HUES64 (cell line): ENCODE measurements around the gene SPARC.
"Not testable (repeated sequence)": the region's sequence is repeated elsewhere in the genome, so short reads cannot be mapped to it uniquely, and the experiment has no call there.

Source experiments
- H3K27ac ChIP-seq: 2 replicates; pipeline ENCODE4 v1.7.0; 2013; ENCODE audit warnings: low read depth, low read length, inconsistent platforms
- H3K27me3 ChIP-seq: 2 replicates; pipeline ENCODE4 v1.6.1; 2013; ENCODE audit warnings: mild to moderate bottlenecking, low read length; ENCODE audit not compliant: insufficient read depth
- H3K36me3 ChIP-seq: 2 replicates; pipeline ENCODE4 v1.6.1; 2013; ENCODE audit warnings: mild to moderate bottlenecking, low read length; ENCODE audit not compliant: insufficient read depth
- H3K4me1 ChIP-seq: 2 replicates; pipeline ENCODE4 v1.6.1; 2013; ENCODE audit warnings: mild to moderate bottlenecking, low read length, moderate library complexity; ENCODE audit not compliant: insufficient read depth
- H3K4me3 ChIP-seq: 2 replicates; pipeline ENCODE4 v1.5.1; 2013; ENCODE audit warnings: mild to moderate bottlenecking, low read length, moderate library complexity
- H3K9ac ChIP-seq: 2 replicates; pipeline ENCODE4 v1.6.1; 2013; ENCODE audit warnings: mild to moderate bottlenecking, low read depth, low read length
- H3K9me3 ChIP-seq: 2 replicates; pipeline ENCODE4 v1.6.1; 2013; ENCODE audit warnings: low read depth, low read length; ENCODE audit not compliant: insufficient read depth
- WGBS: fragments of 150-250, 120-280 bp; methylation state at CpG from one replicate; pipeline ENCODE4 v1.1.7; 2013; ENCODE audit warnings: missing lambda C conversion rate; 5-methylcytosine and 5-hydroxymethylcytosine counted together

The SPARC gene

GRCh38 chr5:151688436-151688835 is 1.7 kb upstream of the SPARC start:
- Histone ChIP-seq H3K4me1 (peaks cover 31% of the 10 kb centered on the region), H3K9me3 (no peaks in the 10 kb centered on the region), H3K4me3 (no peak overlapping the region), H3K36me3 (peaks cover 6% of the 10 kb centered on the region; the same call in 1 of the 2 replicates), H3K9ac (no peak overlapping the region), H3K27me3 (no peaks in the 10 kb centered on the region), H3K27ac (no peak overlapping the region)
- 97% methylated on average over 3 of the region's 3 CpGs for WGBS

DNA sequence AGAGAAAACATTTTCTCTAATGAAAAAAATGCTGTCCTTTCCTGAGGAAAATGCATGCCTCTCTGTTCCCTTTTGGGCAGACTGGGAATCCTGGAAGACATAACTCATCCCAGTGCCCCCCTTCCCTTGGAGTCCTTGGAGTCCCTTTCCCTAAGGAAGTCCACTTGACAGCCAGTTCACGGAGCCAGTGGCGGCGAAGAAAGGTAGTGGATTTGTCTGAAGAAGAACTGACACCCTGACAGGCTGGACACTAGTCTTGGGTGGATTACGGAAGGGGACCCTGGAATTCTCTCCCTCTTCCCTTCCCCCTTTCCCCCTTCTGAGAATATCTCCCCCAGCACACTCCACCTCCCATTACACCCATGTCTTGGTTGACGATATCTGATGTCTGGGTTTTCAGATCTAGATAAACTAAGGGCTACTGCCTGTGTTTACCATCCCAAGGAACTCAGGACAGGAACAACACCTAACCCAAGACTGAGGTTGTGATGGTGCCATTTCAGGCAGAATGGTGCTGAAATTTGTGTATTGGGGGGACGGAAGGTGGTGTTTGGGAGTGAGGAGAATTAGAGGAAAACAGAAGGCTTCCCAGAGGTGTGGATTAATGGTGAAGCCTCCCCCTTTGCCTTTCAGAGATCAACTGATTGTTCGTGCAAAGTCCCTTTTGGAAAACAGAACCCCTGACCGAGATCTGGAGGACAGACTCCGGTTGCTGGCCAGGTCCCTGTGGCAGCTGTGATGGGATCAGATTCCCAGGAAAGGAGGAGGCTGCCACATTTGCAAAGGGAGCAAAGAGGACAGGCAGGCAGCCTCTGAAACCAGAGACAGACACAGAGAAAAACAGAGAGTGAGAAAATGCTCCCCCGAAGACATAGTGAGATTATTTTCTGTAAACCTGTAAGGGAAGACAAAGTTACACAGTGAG is 704 bp downstream of the SPARC start:
- H3K9ac ChIP-seq = peak overlapping the region; percentile 70
- H3K27me3 ChIP-seq = no peaks in the 10 kb centered on the region
- peak overlapping the region; percentile 92 for H3K27ac ChIP-seq
- peaks cover 32% of the 10 kb centered on the region for H3K4me1 ChIP-seq
- H3K9me3 ChIP-seq = no peaks in the 10 kb centered on the region
- H3K36me3 ChIP-seq = peaks cover 11% of the 10 kb centered on the region
- 6% methylated on average over 10 of the region's 10 CpGs for WGBS
- H3K4me3 ChIP-seq = peak overlapping the region; percentile 75

DNA sequence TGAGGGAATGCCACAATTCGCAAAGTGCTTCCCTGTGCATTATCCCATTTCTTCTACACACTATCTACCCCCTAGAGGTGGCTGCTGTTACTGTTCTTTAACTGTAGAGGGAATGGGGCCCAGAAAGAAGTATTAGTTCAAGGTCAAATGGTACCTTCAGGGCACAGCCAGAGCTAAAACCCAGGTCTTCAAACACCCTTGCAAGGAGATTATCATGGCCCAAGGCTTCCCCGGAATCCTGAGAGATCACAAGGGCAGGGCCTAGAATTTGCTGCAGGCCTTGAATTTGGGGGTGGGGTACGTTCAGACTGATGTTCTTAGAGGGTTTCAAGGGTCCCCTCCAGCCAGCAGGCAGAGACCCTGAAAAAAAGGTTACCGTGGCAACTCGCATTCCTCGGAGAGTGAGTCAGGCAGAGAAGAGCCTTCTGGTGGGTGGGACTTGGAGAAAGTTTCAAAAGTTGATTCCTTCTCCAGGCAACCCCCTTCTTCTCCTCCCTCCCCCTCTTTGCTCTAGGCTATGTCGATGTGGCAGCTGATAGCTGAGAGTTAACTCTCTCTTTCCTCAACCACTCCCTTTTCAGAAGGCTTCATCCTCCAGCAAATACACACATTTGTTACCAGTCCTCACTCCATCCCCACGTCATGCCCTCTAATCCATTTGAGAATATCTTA is 1.9 kb downstream of the SPARC start:
- peak overlapping the region; percentile 75 for H3K4me3 ChIP-seq
- peaks cover 13% of the 10 kb centered on the region for H3K36me3 ChIP-seq
- no peaks in the 10 kb centered on the region for H3K9me3 ChIP-seq
- WGBS = 12% methylated on average over 8 of the region's 8 CpGs
- H3K9ac ChIP-seq = peak overlapping the region; percentile 70
- no peaks in the 10 kb centered on the region for H3K27me3 ChIP-seq
- H3K4me1 ChIP-seq = peaks cover 32% of the 10 kb centered on the region
- peak overlapping the region; percentile 92 for H3K27ac ChIP-seq

DNA sequence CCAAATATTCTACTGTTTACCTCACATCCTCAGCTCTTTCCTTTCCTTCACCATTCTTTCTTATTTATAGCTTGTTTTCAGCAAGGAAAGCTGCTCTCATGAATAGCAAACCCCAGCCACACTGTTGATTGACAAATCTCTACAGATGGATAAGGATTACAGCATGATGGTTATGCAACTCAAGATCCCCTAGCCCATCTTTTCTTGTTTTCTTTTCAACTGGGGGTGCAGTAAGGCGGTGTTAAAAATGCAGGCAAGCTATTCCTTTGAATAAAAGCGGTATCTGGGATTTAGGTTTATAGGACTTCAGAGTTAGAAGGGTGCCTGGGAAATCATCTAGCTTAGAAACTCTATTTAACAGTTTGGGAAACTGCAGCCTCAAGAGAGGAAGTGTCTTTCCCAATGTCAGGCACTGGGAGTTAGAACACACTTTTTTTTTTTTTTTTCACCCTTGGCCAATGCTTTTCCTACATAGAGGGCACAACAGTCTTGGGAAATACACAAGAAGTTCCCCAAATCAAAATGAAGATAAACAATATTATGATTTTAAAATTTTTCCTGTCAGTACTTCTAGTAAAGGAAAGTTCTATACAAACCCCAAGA is 2.6 kb downstream of the SPARC start:
- Histone ChIP-seq H3K4me3 (peak overlapping the region; percentile 75), H3K9me3 (no peaks in the 10 kb centered on the region), H3K27ac (peak overlapping the region; percentile 92; the same call in 1 of the 2 replicates), H3K36me3 (peaks cover 13% of the 10 kb centered on the region), H3K27me3 (no peaks in the 10 kb centered on the region), H3K9ac (peak overlapping the region; percentile 41; the same call in 1 of the 2 replicates), H3K4me1 (peaks cover 32% of the 10 kb centered on the region)
- WGBS = 91% methylated on average over 2 of the region's 2 CpGs

- 93% methylated on average over 5 of the region's 5 CpGs for WGBS
- Histone ChIP-seq H3K4me1 (peaks cover 32% of the 10 kb centered on the region), H3K9me3 (no peaks in the 10 kb centered on the region), H3K36me3 (peaks cover 13% of the 10 kb centered on the region), H3K4me3 (no peak overlapping the region), H3K27ac (no peak overlapping the region), H3K27me3 (no peaks in the 10 kb centered on the region), H3K9ac (no peak overlapping the region)
Observed at GRCh38 chr5:151683444-151683843, 3.3 kb downstream of the SPARC start.

- WGBS = 75% methylated on average over 5 of the region's 5 CpGs
- peaks cover 13% of the 10 kb centered on the region for H3K36me3 ChIP-seq
- H3K4me3 ChIP-seq = no peak overlapping the region
Observed at GRCh38 chr5:151682751-151683331, 3.9 kb downstream of the SPARC start.

DNA sequence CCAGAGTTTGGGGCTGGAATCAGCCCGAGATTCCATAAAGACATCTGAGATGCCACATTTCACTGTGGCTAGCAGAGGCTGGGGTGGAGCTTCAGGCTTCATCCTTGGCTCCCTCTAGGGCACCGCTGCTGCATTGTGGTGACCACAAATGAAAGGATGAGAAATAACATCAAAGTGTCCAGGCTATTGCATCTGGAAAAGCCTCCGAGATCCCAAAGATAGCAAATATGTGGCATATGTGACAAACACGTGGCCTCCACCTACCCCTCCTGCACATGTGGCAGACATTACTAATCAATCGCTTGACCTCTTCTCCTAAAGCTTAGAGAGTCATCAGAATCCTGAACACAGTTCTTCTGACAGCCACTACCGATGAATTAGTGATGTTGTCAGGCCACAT is 4.5 kb downstream of the SPARC start:
- no peak overlapping the region for H3K27ac ChIP-seq
- peaks cover 13% of the 10 kb centered on the region for H3K36me3 ChIP-seq
- H3K27me3 ChIP-seq = no peaks in the 10 kb centered on the region
- H3K4me1 ChIP-seq = peaks cover 38% of the 10 kb centered on the region
- H3K9me3 ChIP-seq = no peaks in the 10 kb centered on the region
- WGBS = 82% methylated on average over 6 of the region's 6 CpGs
- H3K4me3 ChIP-seq = no peak overlapping the region
- no peak overlapping the region for H3K9ac ChIP-seq

More at GRCh38 chr5:151682751-151683331, 3.9 kb downstream of the SPARC start:
- Histone ChIP-seq H3K27me3 (no peaks in the 10 kb centered on the region), H3K4me1 (peaks cover 35% of the 10 kb centered on the region), H3K9ac (no peak overlapping the region), H3K27ac (no peak overlapping the region), H3K9me3 (no peaks in the 10 kb centered on the region)

DNA sequence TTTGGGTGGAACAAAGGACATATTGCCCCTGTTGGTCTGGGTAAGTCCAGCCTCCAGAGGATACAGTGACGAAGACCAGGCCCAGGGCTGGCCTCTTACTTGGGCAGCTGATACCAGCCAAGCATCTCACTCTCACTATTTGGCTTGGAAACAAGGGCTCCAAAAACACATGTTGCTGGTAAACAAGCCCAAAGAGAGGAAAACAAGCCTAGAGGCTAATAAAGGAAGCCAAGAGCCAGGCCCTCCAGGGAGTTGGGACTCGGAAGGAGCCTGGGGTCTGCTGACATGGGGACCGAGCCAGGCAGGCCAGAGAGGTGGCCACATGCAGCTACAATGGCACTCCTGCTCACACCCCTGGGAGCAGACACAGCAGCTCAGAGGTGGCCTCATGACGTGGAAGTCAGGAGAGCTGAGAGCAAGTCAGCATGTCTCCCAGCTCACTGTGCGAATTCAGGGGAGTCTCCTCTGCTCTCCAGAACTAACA is 5.7 kb downstream of the SPARC start:
- H3K4me3 ChIP-seq = no peak overlapping the region
- H3K27me3 ChIP-seq = no peaks in the 10 kb centered on the region
- no peaks in the 10 kb centered on the region for H3K9me3 ChIP-seq
- H3K4me1 ChIP-seq = peaks cover 45% of the 10 kb centered on the region
- H3K27ac ChIP-seq = no peak overlapping the region
- 91% methylated on average over 5 of the region's 5 CpGs for WGBS
- H3K36me3 ChIP-seq = peaks cover 13% of the 10 kb centered on the region
- no peak overlapping the region for H3K9ac ChIP-seq

- Histone ChIP-seq H3K36me3 (peaks cover 16% of the 10 kb centered on the region), H3K4me1 (peaks cover 45% of the 10 kb centered on the region)
- H3K9me3 ChIP-seq, H3K27ac ChIP-seq, H3K4me3 ChIP-seq, H3K9ac ChIP-seq, H3K27me3 ChIP-seq: not testable (repeated sequence)
- WGBS = 95% methylated on average over 7 of the region's 7 CpGs
Observed at GRCh38 chr5:151680156-151680505, 6.6 kb downstream of the SPARC start.

GRCh38 chr5:151679421-151680155 is 7.1 kb downstream of the SPARC start:
- Histone ChIP-seq H3K4me1 (peaks cover 44% of the 10 kb centered on the region), H3K36me3 (peaks cover 21% of the 10 kb centered on the region), H3K27ac (no peak overlapping the region), H3K4me3 (no peak overlapping the region), H3K9ac (no peak overlapping the region), H3K9me3 (no peaks in the 10 kb centered on the region), H3K27me3 (no peaks in the 10 kb centered on the region)
- 94% methylated on average over 8 of the region's 8 CpGs for WGBS
